ENCODE measurements around the gene PTPRD.

DNA sequence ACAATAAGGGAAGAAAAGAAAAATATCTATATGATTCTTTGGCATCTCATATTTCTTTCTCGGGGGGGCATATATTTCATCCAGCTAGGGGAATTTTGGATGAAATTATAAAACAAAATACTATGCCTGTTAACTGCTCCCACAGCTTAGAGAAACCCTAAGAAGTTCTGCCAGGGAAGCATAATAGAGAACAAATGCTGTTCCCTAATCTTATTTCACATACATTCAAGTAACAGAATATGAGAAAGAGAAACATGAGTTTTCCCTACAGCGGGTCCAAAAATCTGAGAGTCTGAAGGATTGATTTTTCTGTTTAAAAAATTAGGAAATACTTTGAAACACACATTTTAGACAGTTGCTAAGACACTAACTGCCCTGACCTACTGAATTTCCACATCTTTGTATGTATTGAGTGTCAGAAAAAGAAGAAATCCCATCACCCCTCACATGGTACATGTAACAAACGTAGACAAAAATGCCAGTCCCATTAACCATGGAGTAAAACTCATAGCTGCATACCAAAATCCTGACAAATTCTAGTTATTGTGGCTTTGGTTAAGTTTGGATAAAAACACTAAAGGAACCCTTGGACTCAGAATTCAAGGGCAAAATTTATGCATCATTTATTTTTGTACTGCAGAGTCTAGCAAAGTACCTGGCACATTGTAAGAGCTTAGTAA, 2193.1 kb downstream of the PTPRD start:
- TF ChIP-seq EP300 (IDR thresholded peaks at IDR 0.05), result no peak
- TF ChIP-seq, protein P1, sequence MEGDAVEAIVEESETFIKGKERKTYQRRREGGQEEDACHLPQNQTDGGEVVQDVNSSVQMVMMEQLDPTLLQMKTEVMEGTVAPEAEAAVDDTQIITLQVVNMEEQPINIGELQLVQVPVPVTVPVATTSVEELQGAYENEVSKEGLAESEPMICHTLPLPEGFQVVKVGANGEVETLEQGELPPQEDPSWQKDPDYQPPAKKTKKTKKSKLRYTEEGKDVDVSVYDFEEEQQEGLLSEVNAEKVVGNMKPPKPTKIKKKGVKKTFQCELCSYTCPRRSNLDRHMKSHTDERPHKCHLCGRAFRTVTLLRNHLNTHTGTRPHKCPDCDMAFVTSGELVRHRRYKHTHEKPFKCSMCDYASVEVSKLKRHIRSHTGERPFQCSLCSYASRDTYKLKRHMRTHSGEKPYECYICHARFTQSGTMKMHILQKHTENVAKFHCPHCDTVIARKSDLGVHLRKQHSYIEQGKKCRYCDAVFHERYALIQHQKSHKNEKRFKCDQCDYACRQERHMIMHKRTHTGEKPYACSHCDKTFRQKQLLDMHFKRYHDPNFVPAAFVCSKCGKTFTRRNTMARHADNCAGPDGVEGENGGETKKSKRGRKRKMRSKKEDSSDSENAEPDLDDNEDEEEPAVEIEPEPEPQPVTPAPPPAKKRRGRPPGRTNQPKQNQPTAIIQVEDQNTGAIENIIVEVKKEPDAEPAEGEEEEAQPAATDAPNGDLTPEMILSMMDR (IDR thresholded peaks at IDR 0.05), result no peak

All from ovary (tissue), 3 donors.